K562 (cell line): Measurements from ENCODE around the gene MESP1. TPM values are rescaled to one million over a fixed set of nuclear protein-coding genes. Genes with fewer than 3 reads are reported as not detected.

Experiments
- AFF4 ChIP-seq: sonication (generic); formaldehyde crosslinking; IDR thresholded peaks from 2 replicates; pipeline ENCODE4 v1.8.0; 2023; ENCODE audit warnings: mild to moderate bottlenecking, missing genetic modification reagents
- CGGBP1 ChIP-seq: fragments of 250-450 bp; sonication (Bioruptor Pico); IDR thresholded peaks from 2 replicates; pipeline ENCODE4 v1.9.0; 2021; ENCODE audit warnings: mild to moderate bottlenecking
- CHD1 ChIP-seq: fragments of 200-600 bp; sonication (generic); IDR thresholded peaks from one replicate; pipeline ENCODE4 v1.6.1; 2012; ENCODE audit warnings: mild to moderate bottlenecking, moderate library complexity, low read length, inconsistent platforms
- CREB5 ChIP-seq: fragments of 250-450 bp; sonication (Bioruptor Pico); IDR thresholded peaks from 2 replicates; pipeline ENCODE4 v1.5.0; 2020; ENCODE audit warnings: mild to moderate bottlenecking
- FOXP1 ChIP-seq: sonication (generic); formaldehyde crosslinking; IDR thresholded peaks from 2 replicates; pipeline ENCODE4 v1.8.0; 2022; ENCODE audit warnings: mild to moderate bottlenecking, missing genetic modification reagents
- GTF2B ChIP-seq: IDR thresholded peaks from 2 replicates; pipeline ENCODE4 v1.6.1; 2011; ENCODE audit not compliant: insufficient read length; ENCODE audit errors: extremely low read depth
- HMG20A ChIP-seq: fragments of 450-650 bp; formaldehyde crosslinking; conservative IDR thresholded peaks from 2 replicates; pipeline ENCODE4 v1.4.0; 2020; ENCODE audit warnings: mild to moderate bottlenecking, mixed read lengths
- IRF9 ChIP-seq: fragments of 450-650 bp; IDR thresholded peaks from 2 replicates; pipeline ENCODE4 v1.6.1; 2016; ENCODE audit warnings: missing biosample characterization, missing genetic modification characterization
- MEIS2 ChIP-seq: fragments of 450-650 bp; IDR thresholded peaks from 2 replicates; pipeline ENCODE4 v1.6.1; 2014; ENCODE audit warnings: mild to moderate bottlenecking; ENCODE audit not compliant: partially characterized antibody
- NRF1 ChIP-seq, 2 experiments: fragments of 450-650 bp; IDR thresholded peaks in 1 of 2; conservative IDR thresholded peaks in 1 of 2; 2 replicates each; pipeline ENCODE4 v1.6.1; 2014; ENCODE audit warnings: mild to moderate bottlenecking in 2 of 2
- PRPF4 ChIP-seq: fragments of 200-400 bp; formaldehyde crosslinking; IDR thresholded peaks from one replicate; pipeline ENCODE4 v1.6.1; 2017; ENCODE audit warnings: low read length, low read depth, mild to moderate bottlenecking; ENCODE audit not compliant: insufficient read depth, poor library complexity, severe bottlenecking
- RFX1 ChIP-seq: fragments of 450-650 bp; IDR thresholded peaks from 2 replicates; pipeline ENCODE4 v1.6.1; 2016; ENCODE audit warnings: mild to moderate bottlenecking, moderate library complexity
- ZBTB33 ChIP-seq: sonication (generic); formaldehyde crosslinking; IDR thresholded peaks from 2 replicates; pipeline ENCODE4 v1.8.1; 2023; ENCODE audit warnings: mild to moderate bottlenecking, missing genetic modification reagents
- ZNF24 ChIP-seq: fragments of 450-650 bp; IDR thresholded peaks from 2 replicates; pipeline ENCODE4 v1.6.1; 2016
- ZNF280B ChIP-seq: fragments of 250-450 bp; sonication (Bioruptor Pico); IDR thresholded peaks from 2 replicates; pipeline ENCODE4 v1.5.1; 2021; ENCODE audit warnings: mild to moderate bottlenecking
- ZNF695 ChIP-seq: fragments of 450-650 bp; formaldehyde crosslinking; IDR thresholded peaks from 2 replicates; pipeline ENCODE4 v1.4.0; 2020; ENCODE audit warnings: mild to moderate bottlenecking, moderate library complexity
- polyA plus RNA-seq, 8 experiments: library from polyadenylated mRNA; depleted of rRNA in 4 of 8; stranded (reverse) in 5 of 8; unstranded in 3 of 8; fragments of >200 nt; fragmentation: Nextera tagmentation in 2 of 8; fragmentation: Illumina TruSeq in 1 of 8; extraction: Ambion mirVana in 2 of 8; extraction: Trizol in 1 of 8; gene quantifications; 2 replicates each; pipeline versions ENCODE4 v1.2.1 to v1.2.3, GENCODE V29; 2011 to 2014; ENCODE audit warnings: inconsistent platforms in 1 of 8, missing spikeins in 1 of 8
- total RNA-seq, 7 experiments: library from RNA; depleted of rRNA in 6 of 7; stranded (reverse); fragments of >200 nt in 6 of 7; fragmentation: Illumina TruSeq in 2 of 7; extraction: Trizol in 2 of 7; gene quantifications; 2 replicates each; pipeline versions ENCODE4 v1.2.1 to v1.2.3, GENCODE V29; 2011 to 2021; ENCODE audit warnings: low replicate concordance in 1 of 7

MESP1 gene
- total and polyA plus RNA-seq, 9 of the 15 experiments (the other 6 are each of a cell fraction or from before 2014, with no cell fraction given): 0.14 to 1.1 (median 0.36) TPM; not detected in 4

GRCh38 chr15:89776274-89777072 is 25.4 kb upstream of the MESP1 start, which contains the start of gene MESP2 (continued):
- TF ChIP-seq GTF2B: no peak
- no peak for TF ChIP-seq ZNF280B (CRISPR knock-in tag)
- TF ChIP-seq NRF1 (conservative IDR thresholded peaks at IDR 0.05 in 1 of 2, IDR thresholded peaks at IDR 0.05 in 1 of 2): peak; percentile 98
- TF ChIP-seq AFF4 (CRISPR knock-in tag): no peak
- TF ChIP-seq HMG20A (CRISPR knock-in tag): no peak
- TF ChIP-seq MEIS2: peak; percentile 91
- no peak for TF ChIP-seq PRPF4
- no peak for TF ChIP-seq ZNF24
- no peak for TF ChIP-seq RFX1
- no peak for TF ChIP-seq IRF9 (tag)
- TF ChIP-seq CGGBP1 (CRISPR knock-in tag): no peak
- TF ChIP-seq ZNF695 (CRISPR knock-in tag): no peak
- no peak for TF ChIP-seq CHD1
- TF ChIP-seq ZBTB33 (CRISPR knock-in tag): peak; percentile 98
- TF ChIP-seq CREB5: no peak
- TF ChIP-seq FOXP1 (CRISPR knock-in tag): peak; percentile 97
